Inflammatory macrophage (primary cell): ENCODE data around the gene PKD2L1.
"Not testable (repeated sequence)": the region's sequence is repeated elsewhere in the genome, so short reads cannot be mapped to it uniquely, and the experiment has no call there.

Experiments
- DNase-seq, 2 donors: peaks; one replicate each; pipeline ENCODE4 v3.0.0-alpha.2; 2020 to 2022

PKD2L1 gene

DNA sequence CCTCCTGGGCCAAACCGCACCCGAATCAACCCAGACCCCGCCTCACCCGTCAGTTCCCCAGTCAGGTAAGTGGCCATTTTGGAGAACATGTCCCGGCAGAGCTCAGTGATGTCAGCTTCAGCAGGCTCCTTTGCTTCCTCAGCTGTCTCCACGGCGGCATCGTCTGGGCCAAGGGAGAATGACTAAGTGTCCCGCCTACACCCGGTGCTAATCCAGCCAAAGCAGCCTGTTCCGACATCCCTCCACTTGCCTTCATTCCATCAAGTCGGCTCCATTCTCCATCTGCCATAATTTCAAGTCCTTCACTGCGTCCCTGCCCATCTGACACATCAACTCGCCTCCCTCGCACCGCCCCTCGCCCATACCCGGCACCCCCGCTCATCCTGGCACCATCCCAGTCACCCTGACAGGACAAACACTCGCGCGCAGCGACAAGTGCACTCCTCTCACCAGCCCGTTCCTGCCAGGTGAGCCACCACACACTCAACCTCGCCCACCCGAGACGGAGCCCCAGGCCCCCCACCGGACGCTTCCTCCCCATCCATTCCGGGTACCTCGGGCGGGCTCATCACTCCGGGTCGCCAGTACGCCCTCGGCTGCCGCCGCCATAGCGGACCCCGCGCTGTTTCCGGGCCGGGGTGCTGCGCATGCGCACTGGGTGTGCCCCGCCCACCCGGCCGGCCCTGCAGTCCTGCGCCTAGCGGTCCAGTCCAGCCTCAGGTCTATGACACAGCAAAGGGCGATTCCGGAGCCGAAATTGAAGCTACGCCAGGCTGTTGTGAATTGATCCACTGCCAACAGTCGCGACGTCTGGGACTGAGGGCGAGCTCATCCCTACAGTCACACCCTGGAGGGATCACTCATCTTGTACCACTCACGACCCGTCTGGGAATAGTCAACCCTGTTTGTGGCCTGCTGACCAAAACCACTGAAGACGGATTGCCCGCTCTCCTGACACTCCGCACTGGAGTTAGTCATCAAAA, 43.7 kb downstream of the PKD2L1 start, which contains the start of gene BLOC1S2:
BLOC1S2 (minus strand) TSS at position 630 of the 983 bp plus-strand sequence; CDS start at position 609, 21 bp downstream.
- peak; percentile 89 to 96 for DNase-seq

DNA sequence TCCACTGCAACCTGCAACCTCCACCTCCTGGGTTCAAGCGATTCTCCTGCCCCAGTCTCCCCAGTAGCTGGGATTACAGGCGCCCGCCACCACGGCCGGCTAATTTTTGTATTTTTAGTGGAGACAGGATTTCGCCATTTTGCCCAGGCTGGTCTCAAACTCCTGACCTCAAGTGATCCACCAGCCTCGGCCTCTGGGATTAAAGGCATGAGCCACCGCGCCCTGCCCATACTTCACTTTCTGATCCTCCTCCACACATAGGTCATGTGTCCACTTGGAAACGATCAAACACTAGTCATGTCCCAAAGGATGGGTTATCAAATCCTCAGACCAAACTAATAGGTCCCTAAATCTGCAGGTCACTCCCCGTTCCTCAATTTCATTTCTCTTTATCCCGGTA, 44.7 kb downstream of the PKD2L1 start:
- peak; percentile 11 to 51 for DNase-seq

DNA sequence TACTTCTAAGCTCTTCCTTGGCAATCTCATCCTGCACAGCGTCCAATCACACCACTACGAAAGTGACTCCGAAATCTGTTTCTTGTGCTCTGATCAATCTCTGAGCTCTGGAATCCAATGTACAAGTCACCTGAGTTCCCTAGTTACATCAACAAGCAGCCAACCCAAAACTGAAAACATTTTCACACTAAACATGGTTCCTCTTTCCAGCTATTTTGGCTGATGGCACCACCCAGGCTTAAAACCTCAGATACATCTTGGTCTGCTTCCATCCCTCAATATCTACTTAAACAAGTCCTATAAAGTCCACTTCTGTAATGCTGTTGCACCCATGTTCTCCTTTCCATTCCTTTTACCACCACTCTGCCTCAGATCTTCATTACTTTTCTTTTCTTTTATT, 47.1 kb downstream of the PKD2L1 start:
- DNase-seq = peak in 1 of 2 donors; percentile 16

- not testable (repeated sequence) for DNase-seq
These were observed 53.1 kb downstream of the PKD2L1 start for GRCh38 chr10:100276971-100277370.

- peak; percentile 79 to 84 for DNase-seq
These were observed 62.6 kb downstream of the PKD2L1 start, which contains the start of gene CWF19L1 for GRCh38 chr10:100267239-100268104. Gene CWF19L1 (minus strand): TSS chr10:100267638. CDS start chr10:100267593, 45 bp downstream.

GRCh38 chr10:100265821-100266485, 64.1 kb downstream of the PKD2L1 start:
- DNase-seq = peak in 1 of 2 donors; percentile 11

- peak; percentile 47 to 72 for DNase-seq
These were observed 75.8 kb downstream of the PKD2L1 start for GRCh38 chr10:100254191-100254590.

DNA sequence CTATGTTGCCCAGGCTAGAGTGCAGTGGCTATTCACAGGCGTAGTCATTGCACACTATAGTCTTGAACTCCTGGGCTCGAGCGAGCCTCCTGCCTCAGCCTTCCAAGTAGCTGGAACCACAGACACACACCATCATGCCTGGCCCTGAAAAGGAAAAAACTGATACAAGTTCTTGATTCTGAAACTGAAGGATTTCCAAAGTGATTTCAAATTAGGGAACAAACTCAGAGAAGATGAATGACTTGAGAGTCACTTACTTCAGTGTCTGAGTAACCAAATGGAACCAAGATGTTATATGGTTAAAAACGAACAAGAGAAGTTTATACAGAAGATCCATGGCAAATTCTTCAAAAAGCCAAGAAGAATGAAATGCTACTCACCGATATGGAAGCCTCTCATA, 77.0 kb downstream of the PKD2L1 start:
- DNase-seq = peak; percentile 43 to 61

GRCh38 chr10:100248820-100249219, 81.2 kb downstream of the PKD2L1 start:
- DNase-seq = no peak

DNA sequence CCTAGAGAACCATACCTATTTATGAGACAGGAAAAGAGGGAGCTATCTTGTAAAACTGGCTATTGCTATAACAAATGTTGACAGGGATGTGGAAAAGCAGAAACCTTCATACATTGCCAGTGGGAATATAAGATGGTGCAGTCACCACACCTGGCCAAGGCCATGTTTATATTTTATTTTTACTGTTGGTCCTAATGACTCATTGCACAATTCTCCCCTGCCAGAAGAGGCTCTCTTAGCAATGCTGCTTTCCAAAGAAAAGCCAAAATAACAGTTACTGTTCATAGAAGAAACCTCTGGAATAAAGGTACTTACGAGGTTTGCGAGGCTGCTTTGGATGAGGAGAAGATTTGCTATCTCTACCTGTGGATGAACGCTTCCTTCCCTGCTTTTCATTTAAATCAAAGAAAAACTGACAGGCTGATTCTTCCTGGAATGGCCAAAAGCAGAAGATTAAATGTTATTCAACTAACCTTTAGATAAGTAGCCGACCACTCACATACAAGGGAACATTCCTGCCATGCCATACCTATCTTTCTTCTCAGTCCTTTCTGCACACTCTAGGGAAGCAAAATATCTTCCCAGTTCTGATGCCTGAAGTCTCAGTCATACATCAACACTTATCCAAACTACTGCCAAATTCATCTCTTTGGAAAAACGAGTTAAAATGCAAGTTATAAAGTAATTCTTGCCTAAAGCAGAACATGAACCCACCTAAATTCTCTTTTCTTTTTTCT, 84.4 kb downstream of the PKD2L1 start:
- no peak for DNase-seq

- no peak for DNase-seq
These were observed 90.2 kb downstream of the PKD2L1 start for GRCh38 chr10:100239851-100240250.

GRCh38 chr10:100238429-100238828, 91.6 kb downstream of the PKD2L1 start:
- DNase-seq = no peak
